ENCODE measurements around the gene ITM2C.

- no peak for TF ChIP-seq CTCF (IDR thresholded peaks at IDR 0.05)
- no peak for TF ChIP-seq EZH2 (IDR thresholded peaks at IDR 0.05; ENCODE audit: borderline replicate concordance, insufficient read depth, low read depth, low read length, poor library complexity, severe bottlenecking)
Measured at GRCh38 chr2:230865307-230865765, 594 bp downstream of the ITM2C start.
